Measurements from ENCODE around the gene SIGLEC15.
"Not testable (repeated sequence)": the region's sequence is repeated elsewhere in the genome, so short reads cannot be mapped to it uniquely, and the experiment has no call there.

The SIGLEC15 gene, protein sequence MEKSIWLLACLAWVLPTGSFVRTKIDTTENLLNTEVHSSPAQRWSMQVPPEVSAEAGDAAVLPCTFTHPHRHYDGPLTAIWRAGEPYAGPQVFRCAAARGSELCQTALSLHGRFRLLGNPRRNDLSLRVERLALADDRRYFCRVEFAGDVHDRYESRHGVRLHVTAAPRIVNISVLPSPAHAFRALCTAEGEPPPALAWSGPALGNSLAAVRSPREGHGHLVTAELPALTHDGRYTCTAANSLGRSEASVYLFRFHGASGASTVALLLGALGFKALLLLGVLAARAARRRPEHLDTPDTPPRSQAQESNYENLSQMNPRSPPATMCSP

GRCh38 chr18:45825258-45826044 is at the start of gene SIGLEC15:
Gene SIGLEC15 (plus strand): TSS chr18:45825675. CDS start chr18:45825729, 54 bp downstream.
- no peak for DNase-seq (ENCODE audit: low spot score)

GRCh38 chr18:45775743-45776142 is 49.7 kb upstream of the SIGLEC15 start:
- DNase-seq (ENCODE audit: low spot score) = no peak

- peak; percentile 86 for DNase-seq (ENCODE audit: low spot score)
Measured at GRCh38 chr18:45777393-45777792, 48.1 kb upstream of the SIGLEC15 start.

DNA sequence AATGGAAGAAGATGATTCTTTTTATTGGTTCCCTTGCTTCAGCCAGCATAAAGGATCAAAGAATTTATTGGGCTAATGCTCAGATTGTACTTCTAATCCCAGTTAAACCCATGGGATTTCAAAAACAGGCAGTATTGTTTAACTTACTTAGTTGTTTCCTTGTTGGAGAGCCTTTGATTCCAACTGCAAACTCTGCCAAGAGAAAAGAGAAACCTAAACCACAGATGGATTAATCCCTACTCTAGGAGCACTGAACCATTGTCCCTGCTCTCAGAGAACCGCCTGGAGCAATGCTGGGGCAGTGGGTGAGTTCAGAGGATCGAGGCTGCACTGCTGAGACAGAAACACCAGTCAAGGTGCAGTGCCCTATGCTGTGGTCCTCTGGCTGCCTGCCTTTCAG is 44.9 kb upstream of the SIGLEC15 start:
- DNase-seq (ENCODE audit: low spot score) = no peak

DNA sequence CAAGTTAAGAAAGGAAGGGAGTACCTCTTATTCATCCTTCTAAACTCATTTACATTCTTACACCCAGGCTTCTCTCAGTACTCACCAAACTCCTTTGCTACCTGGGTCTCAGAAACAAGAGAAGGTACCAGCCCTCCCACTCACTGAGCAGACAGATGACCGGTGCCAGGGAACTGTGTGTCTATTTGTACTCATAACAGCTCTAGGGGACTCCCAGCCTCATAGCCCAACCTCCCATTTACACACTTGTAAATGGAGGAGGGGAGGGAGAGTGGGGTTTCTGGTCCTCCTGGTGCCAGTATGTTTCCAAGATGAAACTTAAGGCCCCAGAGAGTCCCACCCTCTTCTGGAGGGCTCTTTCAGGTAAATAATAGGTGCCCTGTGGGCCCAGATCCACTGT is 42.8 kb upstream of the SIGLEC15 start:
- no peak for DNase-seq (ENCODE audit: low spot score)

- DNase-seq (ENCODE audit: low spot score) = peak; percentile 80
Measured at GRCh38 chr18:45783097-45784075, 42.1 kb upstream of the SIGLEC15 start.

- DNase-seq (ENCODE audit: low spot score) = no peak
Measured at GRCh38 chr18:45785134-45785533, 40.3 kb upstream of the SIGLEC15 start.

- DNase-seq (ENCODE audit: low spot score) = no peak
Measured at GRCh38 chr18:45786941-45787340, 38.5 kb upstream of the SIGLEC15 start.

GRCh38 chr18:45787346-45787745 is 38.1 kb upstream of the SIGLEC15 start:
- no peak for DNase-seq (ENCODE audit: low spot score)

DNA sequence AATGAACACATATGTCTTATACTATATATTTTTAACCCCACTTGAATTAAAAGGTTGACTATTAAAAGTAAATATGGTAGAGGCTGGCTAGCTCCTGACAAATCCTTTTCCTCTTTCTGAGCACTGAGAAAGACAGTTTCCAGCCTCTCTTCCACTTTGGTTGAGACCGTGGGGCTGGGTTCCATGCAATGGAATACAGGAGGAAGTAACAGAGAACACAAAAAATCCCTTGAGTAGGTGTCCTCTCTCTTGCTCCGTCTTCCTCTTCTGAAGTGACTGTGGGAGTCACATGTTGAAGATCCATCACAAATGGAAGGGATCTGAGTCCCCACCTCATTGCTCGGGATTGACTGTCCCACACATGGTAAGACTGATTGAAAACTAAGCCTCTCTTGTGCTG is 36.6 kb upstream of the SIGLEC15 start:
- DNase-seq (ENCODE audit: low spot score) = no peak

DNA sequence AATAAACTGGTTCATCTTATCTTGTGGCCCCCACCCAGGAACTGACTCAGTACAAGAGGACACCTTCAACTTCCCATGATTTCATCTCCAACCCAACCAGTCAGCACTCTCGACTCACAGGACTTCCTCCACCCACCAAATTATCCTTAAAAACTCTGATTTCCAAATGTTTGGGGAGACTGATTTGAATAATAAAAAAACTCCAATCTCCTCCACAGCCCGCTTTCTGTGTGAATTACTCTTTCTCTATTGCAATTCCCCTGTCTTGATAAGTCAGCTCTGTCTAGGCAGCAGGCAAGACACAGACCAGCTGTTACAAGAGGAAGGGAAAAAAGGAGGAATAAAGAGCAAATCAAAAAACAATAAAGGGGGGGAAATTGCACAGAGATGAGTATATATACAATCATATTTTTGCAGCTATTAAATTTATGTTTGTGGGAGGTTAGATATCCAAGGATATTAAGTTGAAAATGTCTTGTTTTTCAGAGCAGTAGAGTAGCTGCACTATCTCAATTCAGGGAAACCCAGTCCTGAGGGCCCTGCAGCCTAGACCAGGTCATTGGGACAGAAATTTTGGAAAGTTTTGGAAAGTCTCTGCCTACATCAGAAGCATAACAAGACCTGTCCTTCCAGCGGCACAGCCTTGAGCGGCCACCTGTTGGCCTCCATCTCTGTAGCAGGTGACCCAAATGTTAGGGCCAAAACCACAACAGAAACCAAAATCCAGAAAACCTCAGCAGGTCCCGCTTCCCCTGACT is 32.8 kb upstream of the SIGLEC15 start:
- no peak for DNase-seq (ENCODE audit: low spot score)

DNA sequence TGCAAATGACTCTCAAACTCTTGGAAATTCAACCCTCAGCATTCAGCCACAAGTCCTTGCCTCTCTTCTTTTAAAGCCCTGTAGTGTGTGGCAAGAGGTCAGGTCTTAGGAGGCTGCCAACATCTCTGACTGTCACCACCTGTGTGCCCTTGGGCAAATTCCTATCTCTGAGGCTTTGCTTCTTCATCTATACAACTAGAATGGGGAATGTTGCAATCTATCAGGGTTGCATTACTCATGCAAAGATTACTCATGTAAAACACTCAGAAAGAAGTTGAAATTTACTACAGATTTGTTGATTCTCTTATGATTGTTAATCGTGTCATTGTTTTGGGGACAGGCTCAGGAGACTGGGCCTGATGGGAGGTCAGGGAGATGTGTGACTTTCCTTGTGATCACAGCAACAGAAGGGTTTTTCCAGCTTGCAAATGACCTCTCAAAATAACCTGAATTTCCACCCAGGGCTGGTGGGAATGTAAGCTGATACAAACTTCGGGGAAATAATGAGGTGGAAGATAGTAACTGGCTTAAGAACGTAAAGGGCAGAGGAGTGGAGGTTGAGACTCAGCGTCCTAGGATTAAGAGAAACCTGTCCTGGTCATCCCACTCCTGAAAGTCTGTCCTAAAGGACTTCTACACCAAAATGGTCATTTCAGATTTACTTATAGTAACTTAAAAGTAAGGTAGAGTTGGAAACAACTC is 32.1 kb upstream of the SIGLEC15 start:
- DNase-seq (ENCODE audit: low spot score) = peak; percentile 75

DNA sequence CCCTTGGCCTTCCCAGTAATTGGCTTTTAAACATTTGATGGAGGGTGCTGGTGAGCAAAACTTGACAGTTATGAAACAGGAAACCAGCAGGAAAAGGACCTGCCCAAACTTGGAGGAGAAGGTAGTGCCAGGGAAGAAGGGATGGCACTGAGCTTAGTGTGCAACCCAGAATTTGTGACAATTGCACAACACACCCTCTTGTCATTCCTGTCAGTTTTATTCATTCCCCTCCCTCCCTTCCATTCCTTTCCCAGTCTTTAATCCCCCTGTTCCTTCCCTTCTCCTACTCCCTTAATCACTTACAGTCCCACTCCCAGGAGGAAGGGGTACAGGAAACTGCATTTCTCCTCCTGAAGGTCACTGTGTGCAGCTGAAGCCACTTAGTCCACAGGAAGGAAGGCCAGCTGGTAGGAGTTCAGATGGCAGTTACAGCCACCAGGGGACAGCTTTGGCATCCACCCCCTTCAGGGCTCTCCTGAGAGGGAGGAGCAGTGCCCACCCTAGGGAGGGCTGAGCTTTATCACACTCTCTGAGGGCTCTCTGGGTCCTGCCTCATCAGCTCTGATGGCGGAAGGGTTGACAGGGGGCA is 24.0 kb upstream of the SIGLEC15 start:
- DNase-seq (ENCODE audit: low spot score) = no peak

- DNase-seq (ENCODE audit: low spot score) = peak; percentile 80
Measured at GRCh38 chr18:45802814-45803492, 22.5 kb upstream of the SIGLEC15 start.

GRCh38 chr18:45805551-45805950 is 19.9 kb upstream of the SIGLEC15 start:
- DNase-seq (ENCODE audit: low spot score) = no peak

GRCh38 chr18:45806226-45806625 is 19.2 kb upstream of the SIGLEC15 start:
- DNase-seq (ENCODE audit: low spot score) = no peak

DNA sequence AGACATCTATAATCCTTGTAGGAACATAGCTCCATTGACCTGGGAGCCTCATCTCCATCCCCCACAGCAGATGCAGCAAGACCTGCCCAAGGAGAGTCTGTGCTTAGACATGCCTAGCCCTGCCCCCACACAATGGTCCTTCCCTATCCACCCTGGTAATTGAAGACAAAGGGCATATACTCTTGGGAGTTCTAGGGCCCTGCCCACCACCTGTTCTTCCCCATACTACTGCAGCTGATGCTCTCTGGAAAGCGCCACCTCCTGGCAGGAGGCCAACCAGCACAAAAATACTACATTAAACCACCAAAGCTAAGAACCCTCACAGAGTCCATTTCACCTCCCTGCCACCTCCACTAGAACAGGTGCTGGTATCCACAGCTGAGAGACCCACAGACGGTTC is 18.3 kb upstream of the SIGLEC15 start:
- DNase-seq (ENCODE audit: low spot score) = not testable (repeated sequence)

DNA sequence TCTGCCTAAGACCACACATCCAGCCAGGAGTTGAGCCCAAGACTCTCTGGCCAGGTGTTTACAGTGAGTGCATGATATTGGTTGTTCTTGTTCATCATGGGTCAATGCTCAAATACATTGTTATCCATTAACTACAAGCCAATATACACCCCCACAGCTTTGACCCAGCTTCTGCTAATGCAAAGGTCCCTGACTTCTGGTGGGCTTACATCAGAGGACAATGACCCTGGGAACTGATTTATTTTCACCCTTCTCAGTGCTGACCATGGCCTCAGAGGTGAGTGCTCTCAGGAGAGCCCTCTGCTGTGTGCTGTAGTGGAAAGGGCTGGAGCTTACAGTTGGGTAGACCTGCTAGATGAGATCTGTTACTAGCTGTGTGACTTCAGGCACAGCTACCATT is 10.7 kb upstream of the SIGLEC15 start:
- DNase-seq (ENCODE audit: low spot score) = not testable (repeated sequence)

DNA sequence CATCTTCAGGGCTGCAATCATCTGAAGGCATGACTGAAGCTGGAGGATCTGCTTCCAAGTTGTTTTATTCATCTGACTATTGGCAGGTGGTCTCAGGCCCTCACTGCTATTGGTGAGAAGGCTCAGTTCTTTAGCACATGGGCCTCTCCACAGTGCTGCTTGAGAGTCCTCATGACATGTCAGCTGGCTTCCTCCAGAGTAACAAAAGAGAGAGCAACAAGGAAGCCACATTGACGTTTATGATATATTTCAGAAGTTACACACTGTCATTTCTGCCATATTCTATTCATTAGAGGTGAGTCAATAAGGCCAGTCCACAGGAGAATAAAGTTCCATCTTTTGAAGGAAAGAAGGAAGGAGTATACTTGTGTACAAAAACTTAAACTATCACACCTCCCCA is 7.9 kb upstream of the SIGLEC15 start:
- no peak for DNase-seq (ENCODE audit: low spot score)

DNA sequence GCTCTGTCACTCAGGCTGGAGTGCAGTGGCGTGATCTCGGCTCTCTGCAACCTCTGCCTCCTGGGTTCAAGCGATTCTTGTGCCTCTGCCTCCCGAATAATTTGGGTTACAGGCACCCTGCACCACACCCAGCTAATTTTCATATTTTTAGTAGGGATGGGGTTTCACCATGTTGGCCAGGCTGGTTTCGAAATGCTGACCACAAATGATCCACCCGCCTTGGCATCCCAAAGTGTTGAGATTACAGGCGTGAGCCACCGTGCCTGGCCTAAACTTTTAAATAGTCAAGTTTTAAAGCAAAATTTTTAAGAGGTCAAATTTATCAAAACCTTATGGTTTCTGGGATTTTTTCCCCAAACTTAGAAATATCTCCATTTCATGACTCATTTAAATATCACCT is 6.7 kb upstream of the SIGLEC15 start:
- DNase-seq (ENCODE audit: low spot score) = not testable (repeated sequence)

Data from GM03348 (cell line).